ENCODE results near the gene MPZL1. TPM values are rescaled to one million over a fixed set of nuclear protein-coding genes. Genes with fewer than 3 reads are reported as not detected.

Gene MPZL1
- total RNA-seq, 1 experiment from 2014 or later = 52.9 TPM

GRCh38 chr1:167781558-167781957 is 59.8 kb downstream of the MPZL1 start:
- peaks cover 0 to 5% of the 10 kb centered on the region in 2 experiments; a peak in 1 of 4 replicates for H3K36me3 ChIP-seq (ENCODE audit: control insufficient read depth in 1 of 2, insufficient read depth in 2 of 2, low read length in 2 of 2)
- H3K27ac ChIP-seq (ENCODE audit: low read depth, low read length) = no peak overlapping the region
- no peaks in the 10 kb centered on the region for H3K79me2 ChIP-seq (ENCODE audit: insufficient read depth, low read length)
- ATAC-seq (no peak), DNase-seq (ENCODE audit: low read depth, low spot score) (no peak)
- H2AFZ ChIP-seq (ENCODE audit: low read depth, low read length, poor library complexity, severe bottlenecking) = no peak overlapping the region
- TF ChIP-seq ATF3 (IDR thresholded peaks at IDR 0.05) = no peak
- no peak for TF ChIP-seq FOSL1 (IDR thresholded peaks at IDR 0.05; ENCODE audit: low read depth)
- TF ChIP-seq CTCF (IDR thresholded peaks at IDR 0.05 in 2 of 3, conservative IDR thresholded peaks at IDR 0.05 in 1 of 3; ENCODE audit: borderline replicate concordance in 1 of 3, insufficient read depth in 1 of 3, low read depth in 2 of 3, low read length in 2 of 3) = no peak
- TF ChIP-seq CBX3 (IDR thresholded peaks at IDR 0.05; ENCODE audit: low read depth) = no peak
- no peak for TF ChIP-seq SP1 (IDR thresholded peaks at IDR 0.05; ENCODE audit: low read depth)
- no peak for TF ChIP-seq MAX (IDR thresholded peaks at IDR 0.05)
- no peak for TF ChIP-seq POLR2A (IDR thresholded peaks at IDR 0.05; ENCODE audit: borderline replicate concordance, extremely low read depth, insufficient read depth, insufficient read length)
- TF ChIP-seq JUND (IDR thresholded peaks at IDR 0.05) = no peak
- TF ChIP-seq ZBTB33 (IDR thresholded peaks at IDR 0.05; ENCODE audit: extremely low read depth, insufficient replicate concordance, low read length) = no peak
- TF ChIP-seq EGR1 (IDR thresholded peaks at IDR 0.05; ENCODE audit: low read depth) = no peak
- TF ChIP-seq TCF7L2 (IDR thresholded peaks at IDR 0.05; ENCODE audit: borderline replicate concordance, extremely low read depth, insufficient read depth, insufficient read length) = no peak
- no peak for TF ChIP-seq RAD21 (IDR thresholded peaks at IDR 0.05; ENCODE audit: low read depth)
- no peak for TF ChIP-seq EZH2phosphoT487 (IDR thresholded peaks at IDR 0.05; ENCODE audit: borderline replicate concordance)
- no peak for TF ChIP-seq ZNF274 (IDR thresholded peaks at IDR 0.05; ENCODE audit: low read depth, low read length)
- no peak for TF ChIP-seq YY1 (IDR thresholded peaks at IDR 0.05; ENCODE audit: extremely low read depth, insufficient replicate concordance, low read depth, low read length)
- no peak for TF ChIP-seq EZH2 (IDR thresholded peaks at IDR 0.05)
- ChIA-PET CTCF (interaction anchor here (1.2 kb wide), 1 partner anchor 21 kb away, joined by 3 read pairs; no protein-coding TSS in a partner anchor), POLR2A (no interaction called here), RAD21 (ENCODE audit: low non-redundant PET in 1 of 2, low total read pairs in 2 of 2, uncharacterized antibody in 2 of 2, unreplicated experiment in 2 of 2) (no interaction called here)
- H3K9me3 ChIP-seq (ENCODE audit: control insufficient read depth in 1 of 2, insufficient read depth in 1 of 2, low read depth in 1 of 2, low read length in 2 of 2) = no peaks in the 10 kb centered on the region
- no peaks in the 10 kb centered on the region for H3K27me3 ChIP-seq (ENCODE audit: insufficient read depth, low read length)
- H3K9ac ChIP-seq (ENCODE audit: low read length) = no peak overlapping the region
- BruUV-seq (replicated peaks) = no TSS peak
- intact Hi-C loops (cut with micrococcal nuclease) = no loop called here
- H3K9me2 ChIP-seq (ENCODE audit: insufficient read depth) = no peaks in the 10 kb centered on the region
- H3K4me1 ChIP-seq (ENCODE audit: control insufficient read depth in 1 of 2, insufficient read depth in 2 of 2, low read length in 2 of 2) = no peaks in the 10 kb centered on the region
- no peak overlapping the region for H3K4me3 ChIP-seq (replicated peaks in 1 of 2; ENCODE audit: low read depth in 1 of 2, low read length in 2 of 2)
- no peaks in the 10 kb centered on the region for H4K20me1 ChIP-seq (ENCODE audit: insufficient read depth)
- H3K4me2 ChIP-seq (ENCODE audit: low read length) = no peak overlapping the region
